ENCODE results near the gene HTR3D.

HTR3D gene

DNA sequence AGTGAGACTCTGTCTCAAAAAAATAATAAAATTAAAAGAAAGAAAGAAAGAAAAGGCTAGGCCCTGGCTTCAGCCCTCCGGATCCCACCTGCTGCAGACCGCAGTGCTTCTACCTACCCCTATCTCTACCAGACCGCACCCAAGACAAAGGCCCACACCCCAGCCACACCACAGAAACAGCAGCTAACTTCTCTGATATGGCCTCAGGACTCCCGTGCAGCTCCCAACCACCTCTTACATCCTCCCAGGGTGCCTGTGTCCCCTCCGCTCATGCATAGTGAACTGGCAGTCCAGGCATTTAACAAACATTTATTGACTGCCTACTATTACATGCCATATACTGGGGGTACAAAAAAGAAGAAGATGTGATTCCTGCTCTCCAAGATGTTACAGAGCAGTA lies 14.5 kb downstream of the HTR3D start:
- TF ChIP-seq, protein P1, sequence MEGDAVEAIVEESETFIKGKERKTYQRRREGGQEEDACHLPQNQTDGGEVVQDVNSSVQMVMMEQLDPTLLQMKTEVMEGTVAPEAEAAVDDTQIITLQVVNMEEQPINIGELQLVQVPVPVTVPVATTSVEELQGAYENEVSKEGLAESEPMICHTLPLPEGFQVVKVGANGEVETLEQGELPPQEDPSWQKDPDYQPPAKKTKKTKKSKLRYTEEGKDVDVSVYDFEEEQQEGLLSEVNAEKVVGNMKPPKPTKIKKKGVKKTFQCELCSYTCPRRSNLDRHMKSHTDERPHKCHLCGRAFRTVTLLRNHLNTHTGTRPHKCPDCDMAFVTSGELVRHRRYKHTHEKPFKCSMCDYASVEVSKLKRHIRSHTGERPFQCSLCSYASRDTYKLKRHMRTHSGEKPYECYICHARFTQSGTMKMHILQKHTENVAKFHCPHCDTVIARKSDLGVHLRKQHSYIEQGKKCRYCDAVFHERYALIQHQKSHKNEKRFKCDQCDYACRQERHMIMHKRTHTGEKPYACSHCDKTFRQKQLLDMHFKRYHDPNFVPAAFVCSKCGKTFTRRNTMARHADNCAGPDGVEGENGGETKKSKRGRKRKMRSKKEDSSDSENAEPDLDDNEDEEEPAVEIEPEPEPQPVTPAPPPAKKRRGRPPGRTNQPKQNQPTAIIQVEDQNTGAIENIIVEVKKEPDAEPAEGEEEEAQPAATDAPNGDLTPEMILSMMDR (IDR thresholded peaks at IDR 0.05; ENCODE audit: low read depth, low read length), result no peak
- no peak for DNase-seq (ENCODE audit: low read depth in 2 of 2)
- no peak overlapping the region for H3K4me3 ChIP-seq (replicated peaks in 1 of 2; ENCODE audit: low read depth in 2 of 2, low read length in 2 of 2)

DNA sequence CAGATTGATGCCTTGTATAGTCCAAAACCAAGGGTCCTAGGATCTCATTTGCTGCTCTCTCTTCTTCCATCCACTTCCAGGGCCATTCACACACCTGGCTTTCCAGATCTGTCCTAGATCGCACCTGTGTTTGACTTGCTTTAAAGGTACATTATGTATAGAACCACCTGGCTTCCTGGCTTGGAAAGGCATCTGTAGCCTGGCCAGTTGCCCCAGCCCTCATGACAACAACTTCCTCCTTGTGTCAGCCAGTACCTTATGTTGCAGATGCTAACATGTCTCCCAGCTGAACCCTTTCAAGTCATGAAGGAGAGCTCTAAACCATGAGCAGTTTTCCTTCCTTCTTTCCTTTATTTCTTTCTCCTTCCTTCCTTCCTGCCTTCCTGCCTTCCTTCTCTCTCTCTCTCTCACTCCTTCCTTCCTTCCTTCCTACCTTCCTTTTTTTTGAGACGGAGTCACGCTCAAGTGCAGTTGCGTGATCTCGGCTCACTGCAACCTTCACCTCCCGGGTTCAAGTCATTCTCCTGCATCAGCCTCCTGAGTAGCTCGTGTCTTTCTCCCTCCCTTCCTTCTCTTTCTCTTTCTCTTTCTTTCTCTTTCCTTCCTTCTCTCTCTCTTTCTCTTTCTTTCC lies 18.8 kb downstream of the HTR3D start:
- no peak overlapping the region for H3K4me3 ChIP-seq (replicated peaks in 1 of 2; ENCODE audit: low read depth in 2 of 2, low read length in 2 of 2)
- TF ChIP-seq, protein P1 (IDR thresholded peaks at IDR 0.05; ENCODE audit: low read depth, low read length), result no peak
- DNase-seq (ENCODE audit: low read depth in 2 of 2), result no peak

DNA sequence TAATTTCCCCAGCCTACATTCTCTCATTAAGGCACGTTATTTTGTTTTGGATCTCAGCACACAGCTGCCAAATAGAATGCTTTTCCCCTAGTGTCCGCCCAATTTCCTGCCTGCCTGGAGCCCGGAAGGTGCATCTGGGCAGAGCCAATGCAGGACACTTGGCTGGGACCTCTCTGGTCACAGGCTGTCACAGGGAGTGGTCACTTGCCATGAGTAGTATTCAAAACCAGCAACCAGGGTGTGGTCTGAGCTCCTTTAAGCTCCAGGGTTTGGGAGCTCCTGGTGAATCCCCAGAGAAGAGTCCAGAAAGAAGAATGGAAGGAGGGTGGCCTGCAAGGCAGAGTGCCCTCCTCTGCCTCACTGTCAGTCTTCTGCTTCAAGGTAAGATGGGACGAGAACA lies 21.2 kb downstream of the HTR3D start, which contains the start of gene HTR3C:
Gene HTR3C (plus strand): TSS at position 281 of the 400 bp plus-strand sequence. CDS start 34 bp downstream, at position 315.
- TF ChIP-seq, protein P1 (IDR thresholded peaks at IDR 0.05; ENCODE audit: low read depth, low read length), result no peak
- DNase-seq (ENCODE audit: low read depth in 2 of 2), result no peak
- H3K4me3 ChIP-seq (replicated peaks in 1 of 2; ENCODE audit: low read depth in 2 of 2, low read length in 2 of 2), result no peak within 1 kb of the TSS

DNA sequence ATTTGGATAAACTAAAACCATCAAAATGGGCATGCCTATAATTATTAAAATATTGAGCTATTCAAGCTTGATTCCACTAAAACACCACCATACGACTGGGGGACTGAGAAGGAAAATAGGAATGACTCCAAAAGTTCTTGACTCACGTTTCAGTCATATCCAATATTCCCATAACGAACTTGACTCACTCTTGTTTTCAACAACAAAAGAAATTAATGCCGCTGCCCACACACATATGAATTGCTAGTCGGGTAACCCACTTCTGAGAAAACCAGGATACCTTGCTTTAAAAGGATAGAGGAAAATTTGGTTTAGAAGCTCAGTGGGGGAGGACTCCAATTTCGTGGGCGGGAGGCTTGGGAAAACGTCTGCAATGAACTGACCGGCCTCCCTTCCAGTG lies 26.5 kb downstream of the HTR3D start:
- no peak overlapping the region for H3K4me3 ChIP-seq (replicated peaks in 1 of 2; ENCODE audit: low read depth in 2 of 2, low read length in 2 of 2)
- TF ChIP-seq, protein P1 (IDR thresholded peaks at IDR 0.05; ENCODE audit: low read depth, low read length), result no peak
- DNase-seq (ENCODE audit: low read depth in 2 of 2), result peak; percentile 29 to 46

DNA sequence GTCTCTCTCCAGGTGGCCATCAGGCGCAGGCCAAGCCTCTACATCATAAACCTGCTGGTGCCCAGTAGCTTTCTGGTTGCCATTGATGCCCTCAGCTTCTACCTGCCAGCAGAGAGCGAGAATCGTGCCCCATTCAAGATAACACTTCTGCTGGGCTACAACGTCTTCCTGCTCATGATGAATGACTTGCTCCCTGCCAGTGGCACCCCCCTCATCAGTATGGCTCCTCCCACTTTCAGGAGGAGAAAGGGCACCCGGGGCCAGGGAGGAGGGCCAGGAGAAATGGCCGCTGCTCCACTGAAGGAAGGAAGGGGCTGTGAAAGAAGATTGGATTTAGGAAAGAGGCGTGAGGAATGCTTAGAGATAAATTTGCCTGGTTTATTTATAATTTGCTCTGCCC lies 27.9 kb downstream of the HTR3D start:
- DNase-seq (ENCODE audit: low read depth in 2 of 2), result no peak
- TF ChIP-seq, protein P1 (IDR thresholded peaks at IDR 0.05; ENCODE audit: low read depth, low read length), result no peak
- H3K4me3 ChIP-seq (replicated peaks in 1 of 2; ENCODE audit: low read depth in 2 of 2, low read length in 2 of 2), result no peak overlapping the region

DNA sequence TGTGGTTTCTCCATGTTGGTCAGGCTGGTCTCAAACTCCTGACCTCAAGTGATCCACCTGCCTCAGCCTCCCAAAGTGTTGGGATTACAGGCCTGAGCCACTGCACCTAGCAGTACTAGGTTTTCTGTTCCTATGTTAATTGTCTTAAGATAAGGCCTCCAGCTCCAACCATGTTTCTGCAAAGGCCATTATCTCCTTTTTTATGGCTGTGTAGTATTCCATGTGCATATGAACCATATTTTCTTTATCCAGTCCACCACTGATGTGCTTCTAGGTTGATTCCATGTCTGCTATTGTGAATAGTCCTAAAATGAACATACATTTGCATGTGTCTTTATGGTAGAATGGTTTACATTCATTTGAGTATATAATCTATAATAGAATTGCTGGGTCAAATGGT lies 31.1 kb downstream of the HTR3D start:
- H3K4me3 ChIP-seq (replicated peaks in 1 of 2; ENCODE audit: low read depth in 2 of 2, low read length in 2 of 2), result no peak overlapping the region
- no peak for DNase-seq (ENCODE audit: low read depth in 2 of 2)
- TF ChIP-seq, protein P1 (IDR thresholded peaks at IDR 0.05; ENCODE audit: low read depth, low read length), result no peak

DNA sequence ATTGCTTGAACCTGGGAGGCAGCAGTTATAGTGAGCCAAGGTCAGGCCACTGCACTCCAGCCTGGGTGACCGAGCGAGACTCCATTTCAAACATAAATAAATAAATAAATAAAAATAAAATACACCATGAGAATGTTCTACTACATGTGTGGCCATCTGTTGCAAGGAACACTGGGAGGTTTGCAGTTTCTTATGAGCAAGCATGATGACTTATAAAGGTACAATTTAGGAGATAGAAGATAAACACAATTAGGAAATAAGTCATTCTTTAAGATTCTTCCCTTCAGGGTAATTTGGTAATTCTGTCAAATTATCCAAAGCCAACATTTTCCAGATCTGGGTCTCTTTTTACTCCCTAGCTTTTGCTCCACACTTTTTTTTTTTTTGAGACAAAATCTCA lies 34.7 kb downstream of the HTR3D start:
- H3K4me3 ChIP-seq (replicated peaks in 1 of 2; ENCODE audit: low read depth in 2 of 2, low read length in 2 of 2), result no peak overlapping the region
- peak in 1 of 2 donors; percentile 9 for DNase-seq (ENCODE audit: low read depth in 2 of 2)
- TF ChIP-seq, protein P1 (IDR thresholded peaks at IDR 0.05; ENCODE audit: low read depth, low read length), result no peak
